H1 (cell line): Measurements from ENCODE around the gene KRTAP2-4. TPM values are rescaled to one million over a fixed set of nuclear protein-coding genes. Genes with fewer than 3 reads are reported as not detected.

Experiments used
- CTCF ChIA-PET: fragments of 300-600 bp; sonication (Branson Sonifier 250); formaldehyde crosslinking; loops from one replicate; lab custom pipeline; 2021; ENCODE audit not compliant: partially characterized antibody; lab: Charles Lee
- POLR2A ChIA-PET: fragments of 300-600 bp; sonication (Branson Sonifier 250); formaldehyde crosslinking; loops from one replicate; lab custom pipeline; 2021; ENCODE audit warnings: inconsistent platforms; ENCODE audit not compliant: partially characterized antibody; lab: Charles Lee
- DNase-seq, 2 experiments: peaks; one replicate each; pipeline versions ENCODE4 v3.0.0 to v3.0.0-alpha.2; 2010 to 2022; ENCODE audit warnings: low spot score in 2 of 2, low read depth in 1 of 2, mixed read lengths in 1 of 2
- FAIRE-seq: peaks from 2 replicates; lab custom pipeline; 2011; peaks lifted over from hg19 to GRCh38; lab: Jason Lieb, UNC
- H2AFZ ChIP-seq: 2 replicates; pipeline ENCODE4 v1.8.1; 2012; ENCODE audit warnings: low read length, inconsistent platforms
- H2AK5ac ChIP-seq: 2 replicates; pipeline ENCODE4 v1.6.1; 2013; ENCODE audit warnings: low read depth, low read length
- H2BK120ac ChIP-seq: replicated peaks from 2 replicates; pipeline ENCODE3; 2013; ENCODE audit warnings: low read depth, low read length, inconsistent platforms
- H2BK12ac ChIP-seq: 2 replicates; pipeline ENCODE4 v1.6.1; 2013; ENCODE audit warnings: low read depth, low read length
- H2BK15ac ChIP-seq: 2 replicates; pipeline ENCODE4 v1.6.1; 2013; ENCODE audit warnings: low read length
- H2BK20ac ChIP-seq: 2 replicates; pipeline ENCODE4 v1.6.1; 2013; ENCODE audit warnings: low read length
- H2BK5ac ChIP-seq: 2 replicates; pipeline ENCODE4 v1.6.1; 2013; ENCODE audit warnings: low read depth, low read length
- H3K14ac ChIP-seq: 2 replicates; pipeline ENCODE4 v1.6.1; 2013; ENCODE audit warnings: inconsistent platforms; ENCODE audit not compliant: insufficient read length
- H3K18ac ChIP-seq: 2 replicates; pipeline ENCODE4 v1.6.1; 2013; ENCODE audit warnings: low read length; ENCODE audit errors: extremely low read depth
- H3K23ac ChIP-seq: 2 replicates; pipeline ENCODE4 v1.6.1; 2013; ENCODE audit warnings: inconsistent platforms; ENCODE audit not compliant: insufficient read length
- H3K23me2 ChIP-seq: 2 replicates; pipeline ENCODE4 v1.6.1; 2013; ENCODE audit warnings: low read depth, low read length
- H3K27ac ChIP-seq: 2 replicates; pipeline ENCODE4 v1.6.1; 2011; ENCODE audit warnings: low read depth, low read length, inconsistent platforms
- H3K27me3 ChIP-seq, 4 experiments: replicated peaks in 1 of 4; 1 replicate in 1 of 4; 2 replicates in 3 of 4; pipeline versions ENCODE4 v1.6.1 to v1.8.1; 2011 to 2013; ENCODE audit warnings: low read length in 3 of 4, mild to moderate bottlenecking in 3 of 4, inconsistent platforms in 2 of 4, mixed read lengths in 2 of 4, moderate library complexity in 1 of 4; ENCODE audit not compliant: control insufficient read depth in 3 of 4, insufficient read depth in 3 of 4; ENCODE audit errors: extremely low read depth in 1 of 4
- H3K36me3 ChIP-seq, 4 experiments: 2 replicates each; pipeline versions ENCODE4 v1.6.1 to v1.8.1; 2011 to 2013; ENCODE audit warnings: mild to moderate bottlenecking in 4 of 4, low read length in 3 of 4, moderate library complexity in 2 of 4, control low read depth in 1 of 4, inconsistent platforms in 1 of 4; ENCODE audit not compliant: insufficient read depth in 4 of 4, control insufficient read depth in 2 of 4
- H3K4ac ChIP-seq: replicated peaks from 2 replicates; pipeline ENCODE3; 2013; ENCODE audit warnings: low read length, low read depth, mixed read lengths, inconsistent platforms; ENCODE audit not compliant: insufficient read length
- H3K4me1 ChIP-seq, 4 experiments: replicated peaks in 1 of 4; 1 replicate in 1 of 4; 2 replicates in 3 of 4; pipeline versions ENCODE4 v1.6.1 to v1.8.1; 2011 to 2013; ENCODE audit warnings: low read length in 3 of 4, inconsistent platforms in 2 of 4, mixed read lengths in 1 of 4; ENCODE audit not compliant: insufficient read depth in 4 of 4, control insufficient read depth in 3 of 4
- H3K4me2 ChIP-seq, 2 experiments: 2 replicates each; pipeline versions ENCODE4 v1.6.1 to v1.8.1; 2011 to 2013; ENCODE audit warnings: low read depth in 2 of 2, low read length in 2 of 2, control low read depth in 1 of 2, inconsistent platforms in 1 of 2, mild to moderate bottlenecking in 1 of 2; ENCODE audit not compliant: insufficient read depth in 1 of 2
- H3K4me3 ChIP-seq, 4 experiments: fragments of 200-600, 300-600 bp in 1 of 4; sonication (generic), shearing (Covaris generic), sonication (Bioruptor Twin) in 1 of 4; 2 replicates each; pipeline versions ENCODE4 v1.5.1 to v1.8.1; 2011 to 2016; ENCODE audit warnings: low read length in 4 of 4, low read depth in 3 of 4, control low read depth in 2 of 4, inconsistent platforms in 2 of 4, mild to moderate bottlenecking in 2 of 4, mixed read lengths in 1 of 4, moderate library complexity in 1 of 4; ENCODE audit not compliant: insufficient read depth in 2 of 4; ENCODE audit errors: extremely low read depth in 1 of 4
- H3K56ac ChIP-seq: replicated peaks from 2 replicates; pipeline ENCODE3; 2013; ENCODE audit warnings: low read depth, mild to moderate bottlenecking, mixed read lengths, low read length, inconsistent platforms; ENCODE audit not compliant: insufficient read length
- H3K79me1 ChIP-seq: 2 replicates; pipeline ENCODE4 v1.6.1; 2013; ENCODE audit warnings: low read depth, low read length, control low read depth
- H3K79me2 ChIP-seq, 2 experiments: 2 replicates each; pipeline versions ENCODE4 v1.6.1 to v1.8.1; 2012 to 2013; ENCODE audit warnings: low read length in 2 of 2, mild to moderate bottlenecking in 2 of 2, inconsistent platforms in 1 of 2; ENCODE audit not compliant: insufficient read depth in 2 of 2, control insufficient read depth in 1 of 2
- H3K9ac ChIP-seq, 4 experiments: replicated peaks in 1 of 4; 1 replicate in 1 of 4; 2 replicates in 3 of 4; pipeline versions ENCODE4 v1.6.1 to v1.8.1; 2011 to 2013; ENCODE audit warnings: low read depth in 3 of 4, low read length in 3 of 4, control low read depth in 2 of 4, mild to moderate bottlenecking in 2 of 4, moderate library complexity in 2 of 4, inconsistent platforms in 1 of 4; ENCODE audit errors: extremely low read depth in 1 of 4
- H3K9me3 ChIP-seq, 2 experiments: 2 replicates each; pipeline versions ENCODE4 v1.6.1 to v1.8.1; 2012 to 2013; ENCODE audit warnings: mild to moderate bottlenecking in 2 of 2, moderate library complexity in 2 of 2, control low read depth in 1 of 2, inconsistent platforms in 1 of 2, low read depth in 1 of 2, low read length in 1 of 2, mixed read lengths in 1 of 2; ENCODE audit not compliant: insufficient read depth in 2 of 2
- H4K20me1 ChIP-seq, 2 experiments: replicated peaks in 1 of 2; 2 replicates each; pipeline versions ENCODE3 to v1.8.1; 2011 to 2013; ENCODE audit warnings: inconsistent platforms in 2 of 2, low read length in 2 of 2, mild to moderate bottlenecking in 1 of 2; ENCODE audit not compliant: insufficient read depth in 2 of 2, control insufficient read depth in 1 of 2
- H4K5ac ChIP-seq: 2 replicates; pipeline ENCODE4 v1.6.1; 2013; ENCODE audit warnings: low read length, low read depth, mixed read lengths, inconsistent platforms; ENCODE audit not compliant: insufficient read length
- H4K8ac ChIP-seq: 2 replicates; pipeline ENCODE4 v1.8.0; 2013; ENCODE audit warnings: mild to moderate bottlenecking, moderate library complexity, low read length, inconsistent platforms; ENCODE audit not compliant: insufficient read depth; ENCODE audit errors: extremely low read depth
- H4K91ac ChIP-seq: replicated peaks from 2 replicates; pipeline ENCODE3; 2013; ENCODE audit warnings: low read length, mixed read lengths, inconsistent platforms; ENCODE audit not compliant: insufficient read length
- ASH2L ChIP-seq: fragments of 200-600, 300-600 bp; sonication (generic); IDR thresholded peaks from one replicate; pipeline ENCODE4 v1.7.1; 2017; ENCODE audit warnings: low read length
- BCL11A ChIP-seq, 2 experiments: IDR thresholded peaks; one replicate each; pipeline ENCODE4 v1.6.1; 2011; ENCODE audit warnings: low read depth in 2 of 2, low read length in 2 of 2, mild to moderate bottlenecking in 2 of 2
- CHD1 ChIP-seq: IDR thresholded peaks from 2 replicates; pipeline ENCODE4 v1.6.1; 2012; ENCODE audit warnings: low read depth, low read length, improper control_type of control experiment
- EZH2 ChIP-seq: fragments of 200-600 bp; sonication (generic); IDR thresholded peaks from 2 replicates; pipeline ENCODE4 v1.7.1; 2012; ENCODE audit warnings: low read depth, mild to moderate bottlenecking, moderate library complexity, low read length, inconsistent platforms; ENCODE audit not compliant: severe bottlenecking
- FOSL1 ChIP-seq: IDR thresholded peaks from 2 replicates; pipeline ENCODE4 v1.6.1; 2011; ENCODE audit warnings: mild to moderate bottlenecking, low read depth, low read length, moderate library complexity; ENCODE audit not compliant: insufficient read depth
- KDM4A ChIP-seq: IDR thresholded peaks from one replicate; pipeline ENCODE4 v1.7.1; 2012; ENCODE audit warnings: low read depth, mild to moderate bottlenecking, moderate library complexity, low read length, inconsistent platforms; ENCODE audit not compliant: severe bottlenecking
- PHF8 ChIP-seq: fragments of 200-600 bp; sonication (generic); conservative IDR thresholded peaks from 2 replicates; pipeline ENCODE4 v1.7.1; 2012; ENCODE audit warnings: low read depth, mild to moderate bottlenecking, inconsistent platforms, low read length, moderate library complexity
- SIRT6 ChIP-seq: IDR thresholded peaks from one replicate; pipeline ENCODE4 v1.7.1; 2012; ENCODE audit warnings: low read length, inconsistent platforms
- SP4 ChIP-seq: IDR thresholded peaks from 2 replicates; pipeline ENCODE4 v1.6.1; 2012; ENCODE audit warnings: low read length, inconsistent platforms
- SUZ12 ChIP-seq: fragments of 200-600 bp; sonication (generic); IDR thresholded peaks from 2 replicates; pipeline ENCODE4 v1.6.1; 2012; ENCODE audit warnings: mild to moderate bottlenecking, inconsistent platforms, low read length, moderate library complexity, mixed read lengths
- TAF1 ChIP-seq: IDR thresholded peaks from 2 replicates; pipeline ENCODE4 v1.6.1; 2011; ENCODE audit warnings: mild to moderate bottlenecking, low read depth, low read length
- TEAD4 ChIP-seq: IDR thresholded peaks from 2 replicates; pipeline ENCODE4 v1.6.1; 2012; ENCODE audit warnings: low read depth, low read length, inconsistent platforms, mixed read lengths
- USF2 ChIP-seq: IDR thresholded peaks from 2 replicates; pipeline ENCODE4 v1.6.1; 2011; ENCODE audit warnings: low read length, improper control_type of control experiment
- WGBS, 2 experiments: shearing (Covaris generic) in 1 of 2; methylation state at CpG; one replicate each; pipeline versions ENCODE4 v1.1.6 to v1.1.7; 2013 to 2015; ENCODE audit warnings: low lambda C conversion rate in 2 of 2, mixed read lengths in 2 of 2, inconsistent platforms in 1 of 2, low coverage in 1 of 2, missing lambda C conversion rate in 1 of 2; ENCODE audit not compliant: insufficient replicate concordance in 2 of 2, insufficient coverage in 1 of 2, insufficient read length in 1 of 2; ENCODE audit errors: extremely low coverage in 1 of 2, missing lambda C conversion rate in 1 of 2; 5-methylcytosine and 5-hydroxymethylcytosine counted together
- polyA plus RNA-seq, 7 experiments: library from polyadenylated mRNA; depleted of rRNA in 3 of 7; stranded (reverse) in 5 of 7; unstranded in 2 of 7; fragments of >200 nt in 5 of 7; fragments of 200-250 nt in 2 of 7; gene quantifications; 1 replicate in 5 of 7; 2 replicates in 1 of 7; 4 replicates in 1 of 7; pipeline versions ENCODE4 v1.2.1 to v1.2.3, GENCODE V29; 2011 to 2013; ENCODE audit warnings: missing spikeins in 2 of 7, mixed read lengths in 2 of 7
- total RNA-seq: library from RNA; stranded (reverse); fragmentation: NEBNext Ultra II Directional; extraction: Animal tissue kit (Norgen Biotek cat#: 25700); gene quantifications from 2 replicates; pipeline ENCODE4 v1.2.1, GENCODE V29; 2021

The KRTAP2-4 gene
- total and polyA plus RNA-seq, 2 of the 8 experiments (the other 6 are each of a cell fraction or from before 2014, with no cell fraction given), result not detected

DNA sequence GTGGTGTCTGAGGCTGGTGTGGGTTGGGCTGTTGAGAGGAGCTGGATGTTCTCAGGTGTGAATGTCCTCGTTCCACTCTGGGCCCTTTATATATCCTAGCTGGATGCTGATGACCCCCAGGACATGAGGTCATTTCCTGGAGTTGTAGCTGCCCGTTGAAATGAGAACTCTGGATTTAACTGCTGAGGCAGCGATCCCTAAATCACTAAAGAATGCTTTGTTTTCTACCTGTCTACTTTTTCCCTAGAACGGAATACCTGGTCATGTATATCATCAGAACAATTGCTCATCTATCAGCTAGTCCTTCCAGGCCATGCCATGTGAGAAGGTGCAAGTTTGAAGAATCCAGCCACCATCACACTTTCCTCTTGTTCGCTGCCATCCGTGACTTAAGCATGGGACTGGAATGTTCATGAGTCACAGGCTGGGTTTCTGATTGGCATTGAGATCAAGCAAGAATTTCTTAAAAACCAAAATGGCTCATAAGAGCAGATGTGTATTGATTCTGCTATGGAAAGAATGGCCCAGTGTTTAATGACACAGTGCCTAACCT lies 5.6 kb downstream of the KRTAP2-4 start, which contains the start of gene KRTAP2-3:
Gene KRTAP2-3 (minus strand): TSS at position 63 of the 553 bp plus-strand sequence. CDS start 64 bp downstream, outside the sequence.
- no peak within 1 kb of the TSS for H3K9ac ChIP-seq
- TF ChIP-seq FOSL1 (no peak), ASH2L (no peak), PHF8 (no peak), KDM4A (no peak), BCL11A (IDR thresholded peaks at IDR 0.05; ENCODE audit: low read depth in 2 of 2, low read length in 2 of 2) (no peak), SP4 (no peak), USF2 (no peak), TEAD4 (no peak), CHD1 (no peak), EZH2 (no peak), SUZ12 (no peak), TAF1 (no peak), SIRT6 (no peak)

More for the DNA sequence above, 5.6 kb downstream of the KRTAP2-4 start, which contains the start of gene KRTAP2-3:
- Histone ChIP-seq H3K79me2 (no peaks in the 10 kb centered on the region), H3K4me1 (no peaks in the 10 kb centered on the region), H3K18ac (no peak within 1 kb of the TSS), H3K23ac (no peak within 1 kb of the TSS), H3K36me3 (no peaks in the 10 kb centered on the region), H3K4ac (no peak within 1 kb of the TSS), H3K4me2 (no peak within 1 kb of the TSS), H2BK12ac (no peak within 1 kb of the TSS), H3K27me3 (no peaks in the 10 kb centered on the region), H4K5ac (no peak within 1 kb of the TSS), H4K8ac (no peak within 1 kb of the TSS), H3K9me3 (0 out of 4 replicates have a peak, but pooled peaks cover 0 to 4% of the 10 kb centered on the region in 2 experiments), H2BK20ac (no peak within 1 kb of the TSS), H2AFZ (no peak within 1 kb of the TSS), H2BK5ac (no peak within 1 kb of the TSS), H4K91ac (no peak within 1 kb of the TSS), H2BK15ac (no peak within 1 kb of the TSS), H2BK120ac (no peak within 1 kb of the TSS), H4K20me1 (no peaks in the 10 kb centered on the region), H2AK5ac (no peak within 1 kb of the TSS), H3K79me1 (no peaks in the 10 kb centered on the region), H3K23me2 (no peaks in the 10 kb centered on the region), H3K14ac (no peak within 1 kb of the TSS), H3K56ac (no peak within 1 kb of the TSS), H3K4me3 (no peak within 1 kb of the TSS), H3K27ac (no peak within 1 kb of the TSS)
- FAIRE-seq (no peak), DNase-seq (no peak)
- 91% methylated on average over 6 of the region's 6 CpGs; no CpG with 5 or more reads in 1 of the 2 experiments for WGBS, 2 experiments
- POLR2A ChIA-PET, result no interaction called here
- CTCF ChIA-PET, result interaction anchor here (0.9 kb wide), 1 partner anchor 12 kb away, joined by 3 read pairs; no protein-coding TSS in a partner anchor
